ENCODE results near the gene ADCK2.
"Not testable (repeated sequence)": the region's sequence is repeated elsewhere in the genome, so short reads cannot be mapped to it uniquely, and the experiment has no call there.

ADCK2 gene

GRCh38 chr7:140646931-140647647 is 25.7 kb upstream of the ADCK2 start:
- DNase-seq: no peak

- no peak for DNase-seq
These were observed 23.1 kb upstream of the ADCK2 start for GRCh38 chr7:140649556-140650205.

- DNase-seq: no peak
These were observed 22.4 kb upstream of the ADCK2 start for GRCh38 chr7:140650367-140650766.

GRCh38 chr7:140653319-140654108 is 19.2 kb upstream of the ADCK2 start:
- peak; percentile 70 for DNase-seq

GRCh38 chr7:140654109-140654387 is 18.7 kb upstream of the ADCK2 start:
- DNase-seq: no peak

- DNase-seq: no peak
These were observed 18.1 kb upstream of the ADCK2 start for GRCh38 chr7:140654661-140655060.

- DNase-seq: no peak
These were observed 17.0 kb upstream of the ADCK2 start for GRCh38 chr7:140655511-140656408.

GRCh38 chr7:140656548-140657515 is 15.9 kb upstream of the ADCK2 start:
- no peak for DNase-seq

GRCh38 chr7:140657891-140658290 is 14.9 kb upstream of the ADCK2 start:
- DNase-seq: no peak

GRCh38 chr7:140659856-140660255 is 12.9 kb upstream of the ADCK2 start:
- DNase-seq: no peak

- DNase-seq: no peak
These were observed 11.6 kb upstream of the ADCK2 start for GRCh38 chr7:140661124-140661523.

GRCh38 chr7:140662938-140663337 is 9.8 kb upstream of the ADCK2 start:
- DNase-seq: not testable (repeated sequence)

GRCh38 chr7:140667476-140667875 is 5.3 kb upstream of the ADCK2 start:
- DNase-seq: no peak

- DNase-seq: no peak
These were observed 4.1 kb upstream of the ADCK2 start for GRCh38 chr7:140668641-140669040.

- DNase-seq: no peak
These were observed 3.4 kb upstream of the ADCK2 start for GRCh38 chr7:140669352-140669751.

GRCh38 chr7:140669862-140670261 is 2.9 kb upstream of the ADCK2 start:
- DNase-seq: not testable (repeated sequence)

GRCh38 chr7:140670343-140670935 is 2.3 kb upstream of the ADCK2 start:
- no peak for DNase-seq

GRCh38 chr7:140671966-140672365 is 779 bp upstream of the ADCK2 start:
- DNase-seq: no peak

- no peak for DNase-seq
These were observed 473 bp downstream of the ADCK2 start for GRCh38 chr7:140673063-140673773.

- no peak for DNase-seq
These were observed 1.0 kb downstream of the ADCK2 start for GRCh38 chr7:140673774-140674155.

- DNase-seq: no peak
These were observed 1.6 kb downstream of the ADCK2 start for GRCh38 chr7:140674356-140674800.
